Endothelial cell of hepatic sinusoid (primary cell): ENCODE data around the gene TENM4.

Source experiments
- in situ Hi-C: cut with HindIII; loops from 2 replicates; pipeline ENCODE4 v1.10.0; 2017; ENCODE audit warnings: low sequenced_read_pairs

Gene TENM4

DNA sequence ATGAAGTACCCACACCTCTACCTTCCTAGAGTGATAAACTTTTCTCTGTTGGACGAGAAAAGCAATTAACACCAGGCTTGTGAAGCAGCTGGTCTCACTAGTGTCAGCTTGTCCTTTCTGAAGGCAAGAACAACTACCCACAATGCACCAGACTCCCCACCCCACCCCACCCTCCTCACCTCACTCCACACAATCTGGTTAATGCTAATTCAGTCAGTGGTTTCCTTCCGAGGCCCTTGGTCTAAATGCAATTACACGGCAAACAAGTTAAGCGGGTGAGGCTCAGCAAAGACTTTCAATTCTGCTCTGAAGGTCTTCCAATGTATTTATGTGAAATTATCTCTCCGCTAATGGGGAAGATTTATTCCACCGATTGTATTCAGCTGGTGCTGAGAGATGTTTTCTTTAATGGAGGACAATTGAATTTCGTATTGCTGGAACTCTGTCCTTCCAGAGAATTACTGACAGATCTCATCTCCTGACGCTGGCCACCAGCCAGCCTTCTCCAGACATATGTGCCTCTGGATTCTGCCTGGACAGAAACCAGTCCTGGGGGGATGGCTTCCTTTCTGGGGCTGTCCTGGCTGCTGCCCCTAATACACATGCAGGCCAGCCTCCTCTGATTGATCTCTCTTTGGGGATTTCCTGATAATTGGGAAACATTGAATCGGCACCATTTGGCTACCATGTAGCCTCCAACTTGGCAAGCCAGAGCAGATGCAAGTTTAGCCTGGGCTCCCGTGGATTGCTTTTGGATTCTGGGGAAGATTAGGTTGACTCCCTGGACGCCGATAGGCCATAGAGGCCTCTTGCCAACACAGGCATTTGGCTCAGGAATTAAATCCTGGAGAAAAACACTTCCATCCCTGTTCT is 700.4 kb downstream of the TENM4 start:
- in situ Hi-C loops: no loop called here

DNA sequence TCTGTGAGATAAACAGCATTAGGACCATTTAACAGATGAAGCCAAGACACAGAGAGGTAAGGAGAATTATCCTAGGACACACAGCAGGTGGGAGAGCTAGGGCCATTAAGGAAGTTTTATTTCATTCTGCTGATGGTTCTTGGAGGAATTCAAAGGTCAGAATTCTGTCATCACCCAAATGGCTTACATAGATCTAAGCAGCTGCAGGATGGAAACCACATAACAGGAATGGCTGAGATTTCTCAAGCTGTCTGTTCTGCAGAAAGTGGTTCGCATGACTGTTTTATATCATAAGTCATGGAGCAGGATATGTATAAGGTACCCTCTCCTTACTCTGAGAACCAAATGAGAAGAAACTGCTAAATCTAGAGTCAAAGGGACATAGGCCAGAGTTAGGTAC is 702.9 kb downstream of the TENM4 start:
- in situ Hi-C loops: no loop called here

DNA sequence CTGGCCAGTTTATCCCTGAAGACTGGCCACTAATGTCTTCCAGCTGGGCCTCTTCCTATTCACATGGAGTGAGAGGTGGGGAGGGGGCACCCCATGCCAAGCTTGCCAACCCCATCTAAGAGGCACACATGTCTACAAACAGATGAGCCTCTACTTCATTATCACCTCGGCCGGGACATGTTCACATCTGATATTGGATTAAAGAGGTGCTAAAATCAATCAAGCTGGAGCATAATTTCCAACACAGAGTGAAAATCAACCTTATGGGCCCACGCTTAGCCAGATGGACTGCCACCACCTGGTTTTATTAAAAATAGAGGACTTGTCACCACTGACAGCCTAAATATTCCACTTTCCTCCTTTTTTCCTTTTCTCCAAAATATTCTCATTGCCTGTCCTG is 703.5 kb downstream of the TENM4 start:
- in situ Hi-C loops: no loop called here

GRCh38 chr11:78735711-78736110 is 705.1 kb downstream of the TENM4 start:
- in situ Hi-C loops: no loop called here

- in situ Hi-C loops: no loop called here
These were observed 707.8 kb downstream of the TENM4 start for GRCh38 chr11:78733031-78733430.

DNA sequence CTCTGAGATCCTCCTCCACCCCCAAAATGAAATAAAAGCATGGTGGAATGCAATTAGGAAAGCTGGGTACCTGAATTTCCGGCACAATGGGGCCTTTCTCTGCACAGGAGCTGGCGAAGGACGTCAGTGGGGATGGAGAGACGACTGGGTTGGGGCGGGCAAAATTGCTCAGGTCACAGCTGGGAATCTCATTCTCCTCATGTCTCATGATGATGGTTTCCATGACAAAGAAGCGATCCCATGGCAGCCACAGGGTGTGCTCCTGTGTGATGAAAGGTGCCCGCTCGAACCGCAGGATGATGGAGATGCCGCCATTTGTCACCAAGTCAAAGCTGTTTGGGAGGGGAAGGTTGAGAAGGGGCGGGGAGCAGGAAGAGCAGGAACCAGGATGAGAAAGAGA is 708.6 kb downstream of the TENM4 start:
- in situ Hi-C loops: no loop called here

GRCh38 chr11:78731027-78731426 is 709.8 kb downstream of the TENM4 start:
- in situ Hi-C loops: no loop called here

DNA sequence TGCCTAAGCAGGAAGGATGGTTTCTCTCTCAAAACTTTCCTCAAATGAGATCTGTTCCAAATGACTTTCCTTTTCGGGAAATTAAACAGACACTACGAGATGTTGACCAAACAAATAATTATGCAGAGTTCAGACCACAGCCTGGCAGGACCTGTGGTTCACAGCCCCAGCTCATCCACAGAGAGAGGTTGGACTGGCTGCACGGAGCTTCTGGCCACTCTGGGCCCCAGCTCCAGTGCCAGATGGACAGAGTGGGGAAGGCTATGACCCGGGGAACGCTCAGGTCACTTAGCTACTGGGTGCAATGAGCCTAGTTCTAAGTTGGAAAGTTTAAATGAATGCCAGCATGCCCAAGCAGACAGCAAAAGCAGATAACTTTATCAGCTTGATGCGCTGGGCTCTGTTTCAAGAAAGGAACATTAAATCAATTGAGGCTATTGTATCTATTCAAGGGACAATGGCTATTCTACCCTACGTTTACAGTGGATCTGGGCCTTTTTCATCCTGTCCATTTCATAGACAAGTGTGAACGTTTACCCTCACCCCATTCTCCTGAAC is 710.5 kb downstream of the TENM4 start:
- in situ Hi-C loops: no loop called here

GRCh38 chr11:78727816-78728215 is 713.0 kb downstream of the TENM4 start:
- in situ Hi-C loops: no loop called here

- in situ Hi-C loops: no loop called here
These were observed 715.6 kb downstream of the TENM4 start for GRCh38 chr11:78725200-78725599.

DNA sequence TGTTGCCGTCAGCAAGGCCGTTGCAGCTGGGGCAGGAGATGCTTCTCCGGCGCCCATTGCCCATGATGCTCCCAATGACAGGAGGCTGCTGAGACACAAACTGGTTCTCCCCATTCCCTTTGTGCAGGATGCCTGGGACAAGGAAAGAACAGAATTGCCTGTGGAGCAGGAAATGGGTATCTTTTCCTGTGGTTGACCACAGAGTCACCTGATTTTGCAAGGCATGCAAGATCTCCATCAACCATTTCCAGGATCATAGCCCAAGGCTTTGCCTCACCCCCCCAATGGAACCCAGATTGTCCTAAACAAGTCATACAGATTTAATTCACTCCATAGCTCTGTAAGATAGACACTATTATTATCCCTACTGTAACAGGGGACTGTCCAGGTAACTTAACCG is 718.0 kb downstream of the TENM4 start:
- in situ Hi-C loops: no loop called here

DNA sequence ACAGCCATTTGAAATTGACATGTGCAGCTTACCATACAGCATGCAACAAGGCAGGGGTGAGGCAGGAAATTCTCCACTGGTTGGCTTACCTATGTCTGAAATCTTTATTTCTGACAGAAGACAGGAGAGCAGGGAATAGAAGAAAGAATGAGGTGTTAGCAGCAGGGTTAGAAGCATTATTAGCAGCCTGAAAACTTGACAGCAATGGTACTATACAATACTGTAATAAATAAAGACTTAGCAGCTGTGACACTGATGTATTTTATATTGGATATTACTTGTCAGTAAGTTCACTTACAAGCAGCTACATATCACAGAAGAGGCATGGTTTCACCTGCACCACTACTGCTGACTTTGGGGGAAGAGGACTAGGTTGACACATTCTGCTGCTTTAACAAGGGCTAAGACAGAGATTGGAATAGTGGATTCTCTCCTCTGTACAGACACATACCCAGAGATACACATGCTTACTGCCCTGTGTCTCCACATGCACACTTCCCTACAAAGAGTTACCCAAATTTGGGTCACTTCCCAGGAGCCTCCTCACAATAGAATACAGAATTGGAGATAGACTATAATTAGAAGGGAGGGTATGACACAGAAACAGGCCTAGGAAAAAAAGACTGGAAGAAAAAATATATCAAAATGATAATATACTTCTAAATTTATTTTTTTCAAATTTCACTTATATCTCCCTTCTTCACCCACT is 720.4 kb downstream of the TENM4 start:
- in situ Hi-C loops: no loop called here

DNA sequence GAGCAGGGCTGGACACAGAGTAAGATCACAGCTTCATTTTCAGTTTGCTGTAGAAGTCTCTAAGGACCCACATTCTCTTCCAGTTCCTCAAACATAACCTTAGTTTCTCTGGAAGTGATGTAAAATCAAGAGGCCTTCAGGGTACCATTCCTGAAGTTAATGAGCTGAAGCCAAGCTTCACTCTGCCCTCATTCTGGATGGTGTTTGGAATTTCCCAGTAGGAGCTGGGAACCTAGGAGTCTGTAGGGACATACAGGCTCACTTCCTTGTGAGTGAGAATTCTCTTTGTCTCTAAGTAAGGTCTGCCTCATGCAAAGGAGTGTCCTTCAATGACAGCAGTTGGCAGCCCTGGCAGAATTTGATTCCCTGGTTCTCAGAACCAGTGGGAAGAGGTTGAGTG is 723.8 kb downstream of the TENM4 start:
- in situ Hi-C loops: loop anchor here (5.0 kb wide), 1 partner anchor 55 kb away; no protein-coding TSS in a partner anchor

GRCh38 chr11:78715639-78716311 is 725.1 kb downstream of the TENM4 start:
- in situ Hi-C loops: loop anchor here (5.0 kb wide), 1 partner anchor 57 kb away; no protein-coding TSS in a partner anchor

DNA sequence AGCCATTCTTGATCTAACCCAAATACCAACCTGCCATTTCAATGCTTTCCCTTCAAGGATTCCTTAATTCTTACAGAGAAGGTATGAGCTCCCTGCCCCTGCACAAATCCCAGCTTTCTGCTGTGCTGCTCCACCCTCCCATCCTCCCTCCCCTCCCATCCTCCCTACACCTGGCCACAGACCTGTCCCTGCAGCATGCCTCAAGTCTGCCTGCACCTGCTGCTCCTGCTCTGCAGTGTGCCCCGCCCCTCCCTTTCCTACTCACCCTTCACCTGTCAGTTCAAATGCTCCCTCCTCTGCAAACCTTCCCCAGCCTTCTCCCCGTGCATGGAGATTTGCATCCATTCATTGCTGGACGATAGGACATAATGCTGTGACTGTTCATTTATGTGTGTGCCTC is 726.3 kb downstream of the TENM4 start:
- in situ Hi-C loops: no loop called here

- in situ Hi-C loops: no loop called here
These were observed 729.1 kb downstream of the TENM4 start for GRCh38 chr11:78711735-78712134.

DNA sequence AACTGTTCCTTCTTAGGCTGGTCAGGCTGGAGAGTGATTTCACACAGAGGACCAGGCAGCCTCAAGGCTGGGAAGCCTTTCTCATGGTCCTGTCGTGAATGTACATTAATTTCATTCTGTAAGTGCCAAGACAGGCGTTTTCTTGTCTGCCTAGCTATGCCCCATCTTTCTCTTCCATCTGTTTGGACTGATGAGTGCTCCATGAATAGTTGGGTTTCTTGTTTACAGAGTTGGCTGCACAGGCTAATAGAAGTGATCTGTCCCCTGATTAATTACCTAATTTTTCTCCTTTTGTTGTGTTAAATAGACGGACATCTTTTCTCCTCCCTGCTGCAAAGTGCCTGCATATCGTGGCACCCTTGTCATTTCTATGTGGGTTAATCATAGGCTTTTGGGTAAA is 730.4 kb downstream of the TENM4 start:
- in situ Hi-C loops: no loop called here

DNA sequence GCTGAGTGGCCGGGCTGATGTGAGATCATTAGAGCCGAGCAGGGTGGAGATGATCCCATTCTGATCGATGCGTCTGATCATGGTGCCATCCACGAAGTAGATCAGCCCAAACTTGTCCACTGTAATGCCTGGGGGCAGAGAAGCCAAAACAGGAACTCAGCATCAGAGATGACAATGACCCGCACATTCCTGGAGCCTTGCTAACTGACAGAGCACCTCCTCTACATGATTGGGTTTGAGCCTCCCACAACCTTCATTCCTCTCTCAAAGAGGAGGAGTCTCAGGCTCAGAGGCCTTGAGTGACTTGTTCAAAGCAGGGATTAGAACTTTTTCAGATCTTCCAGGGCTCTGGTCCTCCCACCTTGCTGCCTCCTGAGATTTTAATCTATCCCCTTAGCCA is 732.4 kb downstream of the TENM4 start:
- in situ Hi-C loops: no loop called here

DNA sequence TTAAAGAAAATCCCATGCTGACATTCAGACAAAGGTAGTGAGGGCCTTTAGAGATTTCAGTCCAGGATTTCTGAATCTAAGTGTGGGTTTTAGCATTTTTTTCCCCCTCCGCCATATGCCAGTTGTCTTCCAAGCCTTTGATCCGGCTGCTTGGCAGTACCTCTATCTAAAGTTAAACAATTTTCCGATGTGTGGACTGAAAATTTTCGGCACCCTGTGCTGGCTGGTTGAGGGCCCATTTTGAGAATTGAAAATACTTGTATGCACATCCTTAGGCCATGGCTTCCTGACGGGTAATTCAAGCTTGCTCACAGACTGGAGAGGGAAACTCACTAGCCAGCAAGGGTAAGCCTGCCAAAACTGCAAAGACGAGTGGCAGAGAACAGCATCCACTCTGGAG is 734.3 kb downstream of the TENM4 start:
- in situ Hi-C loops: no loop called here

GRCh38 chr11:78704811-78705210 is 736.0 kb downstream of the TENM4 start:
- in situ Hi-C loops: no loop called here

- in situ Hi-C loops: no loop called here
These were observed 741.2 kb downstream of the TENM4 start for GRCh38 chr11:78699609-78700135.
